Suprapubic skin (tissue), 4 donors: ENCODE results near the gene SCRN3.

ENCODE experiments used
- POLR2A ChIP-seq, 2 donors: fragments of 450-650 bp; IDR thresholded peaks; one replicate each; pipeline ENCODE4 v1.6.1; 2017; ENCODE audit warnings: antibody characterized with exemption in 2 of 2, mild to moderate bottlenecking in 2 of 2, moderate library complexity in 2 of 2
- POLR2AphosphoS5 ChIP-seq, 3 donors: sonication (generic); formaldehyde crosslinking; IDR thresholded peaks; one replicate each; pipeline ENCODE4 v1.6.1; 2017; ENCODE audit warnings: antibody characterized with exemption in 3 of 3
- TF ChIP-seq, protein P1 (sequence below), 2 donors: fragments of 200-600 bp in 1 of 2; fragments of 450-650 bp in 1 of 2; sonication (generic) in 1 of 2; IDR thresholded peaks; one replicate each; pipeline ENCODE4 v1.5.1; 2016 to 2019; ENCODE audit warnings: antibody characterized with exemption in 2 of 2, mild to moderate bottlenecking in 1 of 2, moderate library complexity in 1 of 2

DNA sequence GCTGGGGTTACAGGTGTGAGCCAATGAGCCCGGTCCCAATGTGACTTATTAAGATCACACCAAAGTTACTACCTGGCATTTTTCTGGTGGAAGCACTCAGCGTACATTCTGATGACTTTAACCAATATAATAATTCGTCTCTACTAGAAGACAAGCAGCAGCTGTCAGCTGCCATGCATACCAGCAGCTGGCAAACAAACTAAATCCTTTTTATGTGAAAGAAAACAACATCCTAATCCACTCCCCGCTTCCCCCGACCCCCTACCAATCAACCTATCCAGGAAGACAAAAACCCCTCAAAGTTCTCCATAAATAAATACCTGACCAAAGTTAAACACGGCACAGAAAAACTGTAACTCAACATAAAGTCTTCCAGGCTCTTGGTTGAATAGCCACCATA is 49.2 kb downstream of the SCRN3 start:
- TF ChIP-seq, protein P1, sequence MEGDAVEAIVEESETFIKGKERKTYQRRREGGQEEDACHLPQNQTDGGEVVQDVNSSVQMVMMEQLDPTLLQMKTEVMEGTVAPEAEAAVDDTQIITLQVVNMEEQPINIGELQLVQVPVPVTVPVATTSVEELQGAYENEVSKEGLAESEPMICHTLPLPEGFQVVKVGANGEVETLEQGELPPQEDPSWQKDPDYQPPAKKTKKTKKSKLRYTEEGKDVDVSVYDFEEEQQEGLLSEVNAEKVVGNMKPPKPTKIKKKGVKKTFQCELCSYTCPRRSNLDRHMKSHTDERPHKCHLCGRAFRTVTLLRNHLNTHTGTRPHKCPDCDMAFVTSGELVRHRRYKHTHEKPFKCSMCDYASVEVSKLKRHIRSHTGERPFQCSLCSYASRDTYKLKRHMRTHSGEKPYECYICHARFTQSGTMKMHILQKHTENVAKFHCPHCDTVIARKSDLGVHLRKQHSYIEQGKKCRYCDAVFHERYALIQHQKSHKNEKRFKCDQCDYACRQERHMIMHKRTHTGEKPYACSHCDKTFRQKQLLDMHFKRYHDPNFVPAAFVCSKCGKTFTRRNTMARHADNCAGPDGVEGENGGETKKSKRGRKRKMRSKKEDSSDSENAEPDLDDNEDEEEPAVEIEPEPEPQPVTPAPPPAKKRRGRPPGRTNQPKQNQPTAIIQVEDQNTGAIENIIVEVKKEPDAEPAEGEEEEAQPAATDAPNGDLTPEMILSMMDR (IDR thresholded peaks at IDR 0.05), result no peak
- no peak for TF ChIP-seq POLR2A (IDR thresholded peaks at IDR 0.05)
- TF ChIP-seq POLR2AphosphoS5 (IDR thresholded peaks at IDR 0.05), result no peak
